GM18517 (cell line): ENCODE data around the gene SDHAF4.
A peak's percentile ranks its signal among the peaks of the same experiment; 100 is the strongest.
"Not testable (repeated sequence)": the region's sequence is repeated elsewhere in the genome, so short reads cannot be mapped to it uniquely, and the experiment has no call there.

Experiments
- ATAC-seq: cut with Tn5 transposase; IDR thresholded peaks from one replicate; pipeline ENCODE4 v1.9.1; 2021; ENCODE audit warnings: mild to moderate bottlenecking, moderate library complexity; ENCODE audit not compliant: unreplicated experiment

Gene SDHAF4

GRCh38 chr6:70566751-70567382 is at the start of gene SDHAF4:
TSS of gene SDHAF4 (plus strand) at chr6:70566930. CDS start at chr6:70566941, 11 bp downstream.
- peak; percentile 99 for ATAC-seq

- ATAC-seq = no peak
Observed at GRCh38 chr6:70518723-70519122, 48.0 kb upstream of the SDHAF4 start.

- no peak for ATAC-seq
Observed at GRCh38 chr6:70520575-70520974, 46.2 kb upstream of the SDHAF4 start.

GRCh38 chr6:70524721-70525286 is 41.9 kb upstream of the SDHAF4 start:
- ATAC-seq = no peak

GRCh38 chr6:70527071-70527737 is 39.5 kb upstream of the SDHAF4 start:
- ATAC-seq = no peak

GRCh38 chr6:70530023-70530422 is 36.7 kb upstream of the SDHAF4 start:
- ATAC-seq = no peak

- ATAC-seq = peak; percentile 74
Observed at GRCh38 chr6:70531133-70531532, 35.6 kb upstream of the SDHAF4 start.

GRCh38 chr6:70537266-70537665 is 29.5 kb upstream of the SDHAF4 start:
- no peak for ATAC-seq

GRCh38 chr6:70538376-70538775 is 28.4 kb upstream of the SDHAF4 start:
- ATAC-seq = peak; percentile 84

GRCh38 chr6:70547313-70547712 is 19.4 kb upstream of the SDHAF4 start:
- ATAC-seq = no peak

- ATAC-seq = no peak
Observed at GRCh38 chr6:70547905-70548304, 18.8 kb upstream of the SDHAF4 start.

GRCh38 chr6:70549327-70549726 is 17.4 kb upstream of the SDHAF4 start:
- ATAC-seq = no peak

GRCh38 chr6:70551566-70551965 is 15.2 kb upstream of the SDHAF4 start:
- ATAC-seq = no peak

- ATAC-seq = not testable (repeated sequence)
Observed at GRCh38 chr6:70552286-70552940, 14.3 kb upstream of the SDHAF4 start.

- no peak for ATAC-seq
Observed at GRCh38 chr6:70552974-70553373, 13.8 kb upstream of the SDHAF4 start.

- ATAC-seq = no peak
Observed at GRCh38 chr6:70557998-70558397, 8.7 kb upstream of the SDHAF4 start.

- not testable (repeated sequence) for ATAC-seq
Observed at GRCh38 chr6:70562401-70562800, 4.3 kb upstream of the SDHAF4 start.

GRCh38 chr6:70563530-70563929 is 3.2 kb upstream of the SDHAF4 start:
- no peak for ATAC-seq

- ATAC-seq = no peak
Observed at GRCh38 chr6:70574643-70575042, 7.9 kb downstream of the SDHAF4 start.

GRCh38 chr6:70575899-70576495 is 9.3 kb downstream of the SDHAF4 start:
- ATAC-seq = no peak

- peak; percentile 97 for ATAC-seq
Observed at GRCh38 chr6:70586114-70586513, 19.4 kb downstream of the SDHAF4 start.
